Measurements from ENCODE around the gene NLN. TPM values are rescaled to one million over a fixed set of nuclear protein-coding genes. Genes with fewer than 3 reads are reported as not detected.

Gene NLN
- total and polyA plus RNA-seq, 9 of the 15 experiments (the other 6 are each of a cell fraction or from before 2014, with no cell fraction given): 6.9 to 45.2 (median 28.8) TPM

GRCh38 chr5:65817931-65818330 is 95.9 kb downstream of the NLN start:
- Histone ChIP-seq H3K4me2 (ENCODE audit: insufficient read depth, low read length) (no peak overlapping the region), H3K36me3 (ENCODE audit: control insufficient read depth, insufficient read depth, low read length) (peaks cover 30% of the 10 kb centered on the region; the same call in 2 of the 3 replicates), H3K9me3 (replicated peaks; ENCODE audit: control insufficient read depth, insufficient read depth, low read depth, low read length) (no peaks in the 10 kb centered on the region), H3K4me3 (no peak overlapping the region), H2AFZ (ENCODE audit: low read depth, low read length) (no peak overlapping the region), H3K4me1 (replicated peaks in 1 of 2; ENCODE audit: control insufficient read depth in 2 of 2, insufficient read depth in 2 of 2, low read length in 2 of 2) (no peaks in the 10 kb centered on the region), H3K27me3 (ENCODE audit: control insufficient read depth in 2 of 2, insufficient read depth in 2 of 2, low read length in 2 of 2) (no peaks in the 10 kb centered on the region), H3K27ac (ENCODE audit: extremely low read depth, low read depth, low read length) (no peak overlapping the region), H3K9ac (ENCODE audit: insufficient read depth in 1 of 2, low read depth in 2 of 2, low read length in 2 of 2) (no peak overlapping the region), H3K79me2 (ENCODE audit: control insufficient read depth, insufficient read depth, low read length) (no peaks in the 10 kb centered on the region), H4K20me1 (replicated peaks; ENCODE audit: control insufficient read depth, insufficient read depth, low read length) (no peaks in the 10 kb centered on the region), H3K9me1 (ENCODE audit: control insufficient read depth, insufficient read depth, low read length) (no peaks in the 10 kb centered on the region)
- ChIA-PET POLR2A (interaction anchor here (0.8 kb wide), 1 partner anchor 9 kb away, joined by 3 read pairs; no protein-coding TSS in a partner anchor), CTCF (ENCODE audit: low intra/inter-chr PET ratio) (no interaction called here)
- DNase-seq (ENCODE audit: extremely low read depth in 1 of 4, low spot score in 3 of 4) (no peak), ATAC-seq (no peak), FAIRE-seq (no peak)
- in situ Hi-C loops (cut with MboI): no loop called here
- intact Hi-C loops (cut with micrococcal nuclease): no loop called here
- no peak for TF ChIP-seq GTF2A2 (tag; IDR thresholded peaks at IDR 0.05)
- no TSS peak for BruUV-seq (replicated peaks)
- WGBS (ENCODE audit: insufficient coverage, low coverage, missing lambda C conversion rate): 55% methylated on average over 4 of the region's 4 CpGs

- no peak overlapping the region for H3K9ac ChIP-seq (ENCODE audit: insufficient read depth in 1 of 2, low read depth in 2 of 2, low read length in 2 of 2)
- no peaks in the 10 kb centered on the region for H3K4me1 ChIP-seq (replicated peaks in 1 of 2; ENCODE audit: control insufficient read depth in 2 of 2, insufficient read depth in 2 of 2, low read length in 2 of 2)
- CTCF ChIA-PET (ENCODE audit: low intra/inter-chr PET ratio): no interaction called here
- no peak overlapping the region for H3K4me3 ChIP-seq
- H3K27ac ChIP-seq (ENCODE audit: extremely low read depth, low read depth, low read length): no peak overlapping the region
- no peaks in the 10 kb centered on the region for H3K27me3 ChIP-seq (ENCODE audit: control insufficient read depth in 2 of 2, insufficient read depth in 2 of 2, low read length in 2 of 2)
- H3K9me1 ChIP-seq (ENCODE audit: control insufficient read depth, insufficient read depth, low read length): no peaks in the 10 kb centered on the region
- peaks cover 27% of the 10 kb centered on the region; the same call in 2 of the 3 replicates for H3K36me3 ChIP-seq (ENCODE audit: control insufficient read depth, insufficient read depth, low read length)
- intact Hi-C loops (cut with micrococcal nuclease) (no loop called here), in situ Hi-C loops (cut with MboI) (no loop called here)
- no peaks in the 10 kb centered on the region for H3K79me2 ChIP-seq (ENCODE audit: control insufficient read depth, insufficient read depth, low read length)
- no peak overlapping the region for H2AFZ ChIP-seq (ENCODE audit: low read depth, low read length)
- ATAC-seq: no peak
- POLR2A ChIA-PET: interaction anchor here (0.8 kb wide), 1 partner anchor 10 kb away, joined by 3 read pairs; no protein-coding TSS in a partner anchor
- 88% methylated on average over 3 of the region's 4 CpGs for WGBS (ENCODE audit: insufficient coverage, low coverage, missing lambda C conversion rate)
- H3K9me3 ChIP-seq (replicated peaks; ENCODE audit: control insufficient read depth, insufficient read depth, low read depth, low read length): no peaks in the 10 kb centered on the region
- BruUV-seq (replicated peaks): no TSS peak
- no peak for DNase-seq (ENCODE audit: extremely low read depth in 1 of 4, low spot score in 3 of 4)
- no peak overlapping the region for H3K4me2 ChIP-seq (ENCODE audit: insufficient read depth, low read length)
- no peak for FAIRE-seq
- H4K20me1 ChIP-seq (replicated peaks; ENCODE audit: control insufficient read depth, insufficient read depth, low read length): no peaks in the 10 kb centered on the region
- TF ChIP-seq SIN3A (IDR thresholded peaks at IDR 0.05; ENCODE audit: borderline replicate concordance in 2 of 2, control insufficient read depth in 1 of 2, low read depth in 2 of 2, low read length in 2 of 2): no peak
- TF ChIP-seq CREM (IDR thresholded peaks at IDR 0.05; ENCODE audit: low read depth): no peak
- TF ChIP-seq ADNP (tag; IDR thresholded peaks at IDR 0.05): no peak
- TF ChIP-seq POLR2H (tag; IDR thresholded peaks at IDR 0.05; ENCODE audit: low read depth): no peak
- TF ChIP-seq EHMT2 (IDR thresholded peaks at IDR 0.05): no peak
- TF ChIP-seq STAT5A (IDR thresholded peaks at IDR 0.05; ENCODE audit: borderline replicate concordance, low read length): no peak
- no peak for TF ChIP-seq ATF4 (CRISPR knock-in tag; IDR thresholded peaks at IDR 0.05)
Measured at GRCh38 chr5:65818592-65818991, 96.6 kb downstream of the NLN start.
